Neural cell (in vitro differentiated cells): ENCODE measurements around the gene SLC6A7. TPM values are rescaled to one million over a fixed set of nuclear protein-coding genes. Genes with fewer than 3 reads are reported as not detected.

Experiments
- H2AFZ ChIP-seq: fragments of 200-600, 300-800 bp; sonication (generic), shearing (Covaris generic); 2 replicates; pipeline ENCODE4 v1.6.0; 2014; ENCODE audit warnings: low read depth, mild to moderate bottlenecking, antibody characterized with exemption, low read length, moderate library complexity
- H3F3A ChIP-seq: fragments of 200-600 bp; shearing (Covaris generic); 2 replicates; pipeline ENCODE4 v1.6.1; 2016; ENCODE audit warnings: mild to moderate bottlenecking, moderate library complexity, mixed read lengths, antibody characterized with exemption, low read length; ENCODE audit not compliant: insufficient read depth, poor library complexity, severe bottlenecking
- H3K27ac ChIP-seq: fragments of 200-600, 300-800 bp; sonication (generic), shearing (Covaris generic); 2 replicates; pipeline ENCODE4 v1.5.1; 2014; ENCODE audit warnings: mild to moderate bottlenecking, low read length, moderate library complexity
- H3K27me3 ChIP-seq: fragments of 300-800, 200-600 bp; sonication (generic), shearing (Covaris generic); 2 replicates; pipeline ENCODE4 v1.6.0; 2014; ENCODE audit warnings: mild to moderate bottlenecking, low read depth, low read length, moderate library complexity; ENCODE audit not compliant: insufficient read depth
- H3K36me3 ChIP-seq: fragments of 300-800, 200-600 bp; sonication (generic), shearing (Covaris generic); 2 replicates; pipeline ENCODE4 v1.5.1; 2014; ENCODE audit warnings: mild to moderate bottlenecking, antibody characterized with exemption, low read length, moderate library complexity; ENCODE audit not compliant: insufficient read depth
- H3K4me2 ChIP-seq: fragments of 300-800, 200-600 bp; sonication (generic), shearing (Covaris generic); 2 replicates; pipeline ENCODE4 v1.6.0; 2014; ENCODE audit warnings: mild to moderate bottlenecking, low read length
- H3K4me3 ChIP-seq: fragments of 300-800, 200-600 bp; sonication (generic), shearing (Covaris generic); 2 replicates; pipeline ENCODE4 v1.5.1; 2014; ENCODE audit warnings: mild to moderate bottlenecking, low read length, moderate library complexity
- H3K79me2 ChIP-seq: fragments of 200-600 bp; shearing (Covaris generic); replicated peaks from 2 replicates; pipeline ENCODE4 v1.6.0; 2014; ENCODE audit warnings: mild to moderate bottlenecking, low read length, moderate library complexity; ENCODE audit not compliant: insufficient read depth
- H3K9ac ChIP-seq: fragments of 300-800, 200-600 bp; sonication (generic), shearing (Covaris generic); 2 replicates; pipeline ENCODE4 v1.6.1; 2016; ENCODE audit warnings: mild to moderate bottlenecking, low read length, mixed read lengths
- H3K9me2 ChIP-seq: fragments of 200-600 bp; shearing (Covaris generic); 2 replicates; pipeline ENCODE4 v1.6.1; 2016; ENCODE audit warnings: mild to moderate bottlenecking, low read length, mixed read lengths; ENCODE audit not compliant: insufficient read depth
- H3K9me3 ChIP-seq: fragments of 200-600, 300-800 bp; sonication (generic), shearing (Covaris generic); 2 replicates; pipeline ENCODE4 v1.6.1; 2016; ENCODE audit warnings: mild to moderate bottlenecking, mixed run types, low read length, moderate library complexity, mixed read lengths
- H4K20me1 ChIP-seq: fragments of 200-600 bp; shearing (Covaris generic); 2 replicates; pipeline ENCODE4 v1.6.1; 2016; ENCODE audit warnings: mild to moderate bottlenecking, mixed run types; ENCODE audit not compliant: insufficient read depth
- EP300 ChIP-seq: fragments of 450-650 bp; conservative IDR thresholded peaks from 2 replicates; pipeline ENCODE4 v1.6.1; 2014; ENCODE audit warnings: antibody characterized with exemption, mild to moderate bottlenecking, moderate library complexity; ENCODE audit not compliant: poor library complexity, severe bottlenecking
- EZH2 ChIP-seq: fragments of 200-600, 300-800 bp; shearing (Covaris generic), sonication (generic); IDR thresholded peaks from 2 replicates; pipeline ENCODE4 v1.6.1; 2014; ENCODE audit warnings: antibody characterized with exemption, low read length, borderline replicate concordance, mild to moderate bottlenecking; ENCODE audit not compliant: insufficient read depth, poor library complexity, severe bottlenecking
- MXI1 ChIP-seq: fragments of 450-650 bp; conservative IDR thresholded peaks from 2 replicates; pipeline ENCODE4 v1.6.1; 2014; ENCODE audit warnings: antibody characterized with exemption, mild to moderate bottlenecking; ENCODE audit not compliant: poor library complexity, severe bottlenecking
- POLR2AphosphoS5 ChIP-seq: IDR thresholded peaks from 2 replicates; pipeline ENCODE4 v1.6.1; 2012
- RAD21 ChIP-seq: fragments of 450-650 bp; conservative IDR thresholded peaks from 2 replicates; pipeline ENCODE4 v1.6.1; 2014; ENCODE audit warnings: antibody characterized with exemption, mild to moderate bottlenecking, moderate library complexity
- REST ChIP-seq: IDR thresholded peaks from 2 replicates; pipeline ENCODE4 v1.6.1; 2012; ENCODE audit warnings: borderline replicate concordance
- SMC3 ChIP-seq: fragments of 450-650 bp; conservative IDR thresholded peaks from 2 replicates; pipeline ENCODE4 v1.6.1; 2014; ENCODE audit warnings: antibody characterized with exemption, mild to moderate bottlenecking, moderate library complexity; ENCODE audit not compliant: poor library complexity
- TAF1 ChIP-seq: IDR thresholded peaks from 2 replicates; pipeline ENCODE4 v1.6.1; 2012; ENCODE audit warnings: low read depth
- polyA plus RNA-seq: library from polyadenylated mRNA; depleted of rRNA; stranded (reverse); fragments of >200 nt; gene quantifications from 2 replicates; pipeline ENCODE4 v1.2.3, GENCODE V29; 2014
- TF ChIP-seq, protein P1 (sequence below): fragments of 450-650 bp; IDR thresholded peaks from 2 replicates; pipeline ENCODE4 v1.5.1; 2014; ENCODE audit warnings: antibody characterized with exemption, mild to moderate bottlenecking, moderate library complexity; ENCODE audit not compliant: poor library complexity, severe bottlenecking

Gene SLC6A7
- polyA plus RNA-seq, 1 donor from 2014 or later = 4.6 TPM

DNA sequence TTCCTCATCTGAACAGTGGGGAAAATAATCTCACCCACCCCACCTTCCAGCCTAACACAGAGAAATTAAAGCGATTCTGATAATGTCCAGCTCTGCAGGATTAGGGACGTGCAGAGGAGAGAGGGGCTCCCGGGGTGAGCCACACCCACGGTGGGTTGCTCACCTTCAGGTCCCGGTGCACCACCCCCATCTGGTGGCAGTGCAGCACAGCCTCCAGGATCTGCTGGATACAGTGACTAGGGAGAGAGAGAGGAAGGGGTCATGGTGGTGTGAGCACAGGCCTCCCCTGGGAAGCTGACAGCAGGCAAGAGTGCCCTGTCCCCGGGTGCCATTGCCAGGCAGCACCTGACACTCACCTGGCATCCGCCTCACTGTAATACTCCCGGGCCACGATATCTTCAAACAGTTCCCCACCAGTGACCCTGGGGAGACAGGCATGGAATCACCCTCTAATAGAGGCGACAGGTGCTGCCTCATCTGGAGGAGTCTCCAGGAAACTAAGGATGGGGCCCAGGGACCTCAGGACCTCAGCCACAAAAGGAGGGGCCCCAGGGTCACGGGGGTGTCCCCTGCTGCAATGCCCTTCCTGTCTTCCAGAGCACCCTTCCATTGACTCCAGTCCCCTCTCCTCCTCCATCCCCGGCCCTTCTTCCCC, 66.7 kb downstream of the SLC6A7 start:
- Histone ChIP-seq H3K36me3 (no peaks in the 10 kb centered on the region), H4K20me1 (no peaks in the 10 kb centered on the region), H3K9me2 (no peaks in the 10 kb centered on the region), H3K4me2 (no peak overlapping the region), H3F3A (no peaks in the 10 kb centered on the region), H3K27me3 (no peaks in the 10 kb centered on the region), H3K4me3 (peak overlapping the region; percentile 11), H3K79me2 (no peaks in the 10 kb centered on the region), H2AFZ (no peak overlapping the region), H3K9me3 (no peaks in the 10 kb centered on the region), H3K27ac (peak overlapping the region; percentile 34), H3K9ac (no peak overlapping the region)
- TF ChIP-seq POLR2AphosphoS5 (no peak), MXI1 (no peak), EZH2 (no peak), RAD21 (no peak), TAF1 (no peak), EP300 (no peak), SMC3 (no peak)
- TF ChIP-seq, protein P1, sequence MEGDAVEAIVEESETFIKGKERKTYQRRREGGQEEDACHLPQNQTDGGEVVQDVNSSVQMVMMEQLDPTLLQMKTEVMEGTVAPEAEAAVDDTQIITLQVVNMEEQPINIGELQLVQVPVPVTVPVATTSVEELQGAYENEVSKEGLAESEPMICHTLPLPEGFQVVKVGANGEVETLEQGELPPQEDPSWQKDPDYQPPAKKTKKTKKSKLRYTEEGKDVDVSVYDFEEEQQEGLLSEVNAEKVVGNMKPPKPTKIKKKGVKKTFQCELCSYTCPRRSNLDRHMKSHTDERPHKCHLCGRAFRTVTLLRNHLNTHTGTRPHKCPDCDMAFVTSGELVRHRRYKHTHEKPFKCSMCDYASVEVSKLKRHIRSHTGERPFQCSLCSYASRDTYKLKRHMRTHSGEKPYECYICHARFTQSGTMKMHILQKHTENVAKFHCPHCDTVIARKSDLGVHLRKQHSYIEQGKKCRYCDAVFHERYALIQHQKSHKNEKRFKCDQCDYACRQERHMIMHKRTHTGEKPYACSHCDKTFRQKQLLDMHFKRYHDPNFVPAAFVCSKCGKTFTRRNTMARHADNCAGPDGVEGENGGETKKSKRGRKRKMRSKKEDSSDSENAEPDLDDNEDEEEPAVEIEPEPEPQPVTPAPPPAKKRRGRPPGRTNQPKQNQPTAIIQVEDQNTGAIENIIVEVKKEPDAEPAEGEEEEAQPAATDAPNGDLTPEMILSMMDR = no peak

DNA sequence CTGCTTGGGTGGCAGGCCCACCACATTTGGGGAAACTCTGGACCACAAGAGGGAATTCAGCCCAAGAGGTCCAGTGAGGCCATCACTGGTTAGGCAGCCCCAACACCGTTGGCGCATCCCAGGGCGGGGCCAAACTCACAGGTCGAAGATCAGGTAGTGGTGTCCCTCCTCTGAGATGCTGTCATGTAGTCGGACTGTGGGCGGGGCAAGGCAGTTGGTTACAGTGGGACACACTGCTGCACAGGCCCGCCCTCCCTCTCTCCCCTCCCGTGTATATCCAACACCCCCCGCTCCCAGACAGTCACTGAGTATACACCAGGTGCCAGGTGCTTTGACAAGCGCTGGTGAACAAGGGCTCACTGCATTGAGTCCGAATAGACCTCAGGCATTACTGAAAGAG, 67.6 kb downstream of the SLC6A7 start:
- Histone ChIP-seq H4K20me1 (no peaks in the 10 kb centered on the region), H3K27me3 (no peaks in the 10 kb centered on the region), H3K27ac (no peak overlapping the region), H3K4me2 (no peak overlapping the region), H3F3A (no peaks in the 10 kb centered on the region), H3K36me3 (no peaks in the 10 kb centered on the region), H2AFZ (no peak overlapping the region), H3K9ac (no peak overlapping the region), H3K79me2 (no peaks in the 10 kb centered on the region), H3K9me2 (no peaks in the 10 kb centered on the region), H3K9me3 (no peaks in the 10 kb centered on the region), H3K4me3 (no peak overlapping the region)
- TF ChIP-seq TAF1 = no peak
- no peak for TF ChIP-seq MXI1
- TF ChIP-seq EP300 = no peak
- no peak for TF ChIP-seq EZH2
- TF ChIP-seq POLR2AphosphoS5 = no peak
- no peak for TF ChIP-seq RAD21
- TF ChIP-seq, protein P1 = no peak
- no peak for TF ChIP-seq SMC3
- no peak for TF ChIP-seq REST
